Hepatocyte (in vitro differentiated cells): Measurements from ENCODE around the gene GCGR.

Experiments used
- CTCF ChIP-seq: fragments of 200-600 bp; sonication (generic); IDR thresholded peaks from 2 replicates; pipeline ENCODE4 v1.5.1; 2016; ENCODE audit warnings: antibody characterized with exemption, mild to moderate bottlenecking; ENCODE audit not compliant: poor library complexity
- EZH2 ChIP-seq: fragments of 200-600 bp; sonication (generic); IDR thresholded peaks from 2 replicates; pipeline ENCODE4 v1.6.1; 2016; ENCODE audit warnings: antibody characterized with exemption, mild to moderate bottlenecking, borderline replicate concordance
- EZH2phosphoT487 ChIP-seq: fragments of 200-600 bp; sonication (generic); IDR thresholded peaks from one replicate; pipeline ENCODE4 v1.6.1; 2018; ENCODE audit warnings: antibody characterized with exemption, mild to moderate bottlenecking, low read depth, moderate library complexity; ENCODE audit not compliant: unreplicated experiment, severe bottlenecking

- TF ChIP-seq CTCF: no peak
- TF ChIP-seq EZH2: no peak
- TF ChIP-seq EZH2phosphoT487: no peak
Observed at GRCh38 chr17:81814748-81815645, 11.0 kb downstream of the GCGR start.
